BJ (cell line): ENCODE data around the gene LARP4. TPM values are rescaled to one million over a fixed set of nuclear protein-coding genes. Genes with fewer than 3 reads are reported as not detected.

Experiments
- CTCF ChIA-PET: fragments of 350-600 bp; formaldehyde crosslinking; extraction: SDS; loops from one replicate; lab custom pipeline; 2021; ENCODE audit warnings: antibody characterized with exemption, inconsistent platforms; lab: Yijun Ruan, JAX
- POLR2A ChIA-PET: fragments of 300-600 bp; sonication (Branson Sonifier 250); formaldehyde crosslinking; extraction: SDS; loops from one replicate; lab custom pipeline; 2021; ENCODE audit warnings: antibody characterized with exemption; lab: Charles Lee
- DNase-seq: peaks from one replicate; pipeline ENCODE4 v3.0.0-alpha.2; 2011; ENCODE audit warnings: low read depth
- H3K27me3 ChIP-seq: 2 replicates; pipeline ENCODE4 v1.6.0; 2011; ENCODE audit warnings: low read length; ENCODE audit not compliant: control insufficient read depth, insufficient read depth
- H3K36me3 ChIP-seq: 2 replicates; pipeline ENCODE4 v1.5.1; 2011; ENCODE audit warnings: low read length; ENCODE audit not compliant: control insufficient read depth, insufficient read depth
- H3K4me3 ChIP-seq: 2 replicates; pipeline ENCODE4 v1.5.1; 2011; ENCODE audit warnings: low read depth, mild to moderate bottlenecking, control low read depth, low read length
- polyA plus RNA-seq: library from polyadenylated mRNA; depleted of rRNA; stranded (reverse); fragments of >200 nt; gene quantifications from 2 replicates; pipeline ENCODE4 v1.2.3, GENCODE V29; 2011
- TF ChIP-seq, protein P1 (sequence below): IDR thresholded peaks from 2 replicates; pipeline ENCODE4 v1.5.1; 2011; ENCODE audit warnings: low read depth, mild to moderate bottlenecking, control low read depth, inconsistent platforms, low read length, moderate library complexity; ENCODE audit not compliant: insufficient read depth

The LARP4 gene
- polyA plus RNA-seq, 1 experiment = 10.1 TPM

- DNase-seq = no peak
- ChIA-PET POLR2A (no interaction called here), CTCF (interaction anchor here (1.1 to 8.3 kb wide), 6 partner anchors 26 to 135 kb away, joined by 3 to 131 read pairs (median 6); no protein-coding TSS in a partner anchor)
- Histone ChIP-seq H3K4me3 (no peak overlapping the region), H3K27me3 (no peaks in the 10 kb centered on the region), H3K36me3 (no peaks in the 10 kb centered on the region)
- TF ChIP-seq, protein P1, sequence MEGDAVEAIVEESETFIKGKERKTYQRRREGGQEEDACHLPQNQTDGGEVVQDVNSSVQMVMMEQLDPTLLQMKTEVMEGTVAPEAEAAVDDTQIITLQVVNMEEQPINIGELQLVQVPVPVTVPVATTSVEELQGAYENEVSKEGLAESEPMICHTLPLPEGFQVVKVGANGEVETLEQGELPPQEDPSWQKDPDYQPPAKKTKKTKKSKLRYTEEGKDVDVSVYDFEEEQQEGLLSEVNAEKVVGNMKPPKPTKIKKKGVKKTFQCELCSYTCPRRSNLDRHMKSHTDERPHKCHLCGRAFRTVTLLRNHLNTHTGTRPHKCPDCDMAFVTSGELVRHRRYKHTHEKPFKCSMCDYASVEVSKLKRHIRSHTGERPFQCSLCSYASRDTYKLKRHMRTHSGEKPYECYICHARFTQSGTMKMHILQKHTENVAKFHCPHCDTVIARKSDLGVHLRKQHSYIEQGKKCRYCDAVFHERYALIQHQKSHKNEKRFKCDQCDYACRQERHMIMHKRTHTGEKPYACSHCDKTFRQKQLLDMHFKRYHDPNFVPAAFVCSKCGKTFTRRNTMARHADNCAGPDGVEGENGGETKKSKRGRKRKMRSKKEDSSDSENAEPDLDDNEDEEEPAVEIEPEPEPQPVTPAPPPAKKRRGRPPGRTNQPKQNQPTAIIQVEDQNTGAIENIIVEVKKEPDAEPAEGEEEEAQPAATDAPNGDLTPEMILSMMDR = no peak
Observed at GRCh38 chr12:50507474-50507838, 106.8 kb downstream of the LARP4 start.

GRCh38 chr12:50507930-50508329 is 107.2 kb downstream of the LARP4 start:
- no peak for DNase-seq
- POLR2A ChIA-PET = no interaction called here
- H3K27me3 ChIP-seq = no peaks in the 10 kb centered on the region
- H3K4me3 ChIP-seq = no peak overlapping the region
- H3K36me3 ChIP-seq = no peaks in the 10 kb centered on the region
- TF ChIP-seq, protein P1 = no peak
- CTCF ChIA-PET = interaction anchor here (1.1 to 8.3 kb wide), 6 partner anchors 27 to 135 kb away, joined by 3 to 131 read pairs (median 6); no protein-coding TSS in a partner anchor

DNA sequence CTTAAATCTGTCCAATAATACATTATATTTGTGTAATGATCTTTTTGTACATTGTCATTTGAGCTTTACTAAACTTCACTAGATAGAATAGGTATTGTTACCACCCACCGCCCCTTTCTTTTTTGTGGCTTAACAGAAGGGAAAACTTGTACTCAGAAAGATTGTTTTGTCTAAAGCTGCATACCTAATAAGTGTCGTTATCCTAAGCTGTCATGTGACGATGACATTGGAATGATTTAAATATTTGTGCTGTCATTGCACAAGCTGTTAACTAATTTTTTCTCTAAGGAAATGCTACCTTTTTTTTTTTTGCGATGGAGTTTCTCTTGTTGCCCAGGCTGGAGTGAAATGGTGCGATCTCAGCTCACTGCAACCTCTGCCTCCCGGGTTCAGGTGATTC is 107.7 kb downstream of the LARP4 start:
- H3K27me3 ChIP-seq = no peaks in the 10 kb centered on the region
- DNase-seq = no peak
- POLR2A ChIA-PET = no interaction called here
- no peak overlapping the region for H3K4me3 ChIP-seq
- CTCF ChIA-PET = interaction anchor here (2.0 to 8.3 kb wide), 2 partner anchors 112 to 134 kb away, joined by 6 to 131 read pairs; no protein-coding TSS in a partner anchor
- H3K36me3 ChIP-seq = no peaks in the 10 kb centered on the region
- TF ChIP-seq, protein P1 = no peak

- POLR2A ChIA-PET = interaction anchor here (0.5 kb wide), 1 partner anchor 31 kb away, joined by 4 read pairs; no protein-coding TSS in a partner anchor
- TF ChIP-seq, protein P1 = no peak
Observed at GRCh38 chr12:50508970-50509663, 108.4 kb downstream of the LARP4 start.

DNA sequence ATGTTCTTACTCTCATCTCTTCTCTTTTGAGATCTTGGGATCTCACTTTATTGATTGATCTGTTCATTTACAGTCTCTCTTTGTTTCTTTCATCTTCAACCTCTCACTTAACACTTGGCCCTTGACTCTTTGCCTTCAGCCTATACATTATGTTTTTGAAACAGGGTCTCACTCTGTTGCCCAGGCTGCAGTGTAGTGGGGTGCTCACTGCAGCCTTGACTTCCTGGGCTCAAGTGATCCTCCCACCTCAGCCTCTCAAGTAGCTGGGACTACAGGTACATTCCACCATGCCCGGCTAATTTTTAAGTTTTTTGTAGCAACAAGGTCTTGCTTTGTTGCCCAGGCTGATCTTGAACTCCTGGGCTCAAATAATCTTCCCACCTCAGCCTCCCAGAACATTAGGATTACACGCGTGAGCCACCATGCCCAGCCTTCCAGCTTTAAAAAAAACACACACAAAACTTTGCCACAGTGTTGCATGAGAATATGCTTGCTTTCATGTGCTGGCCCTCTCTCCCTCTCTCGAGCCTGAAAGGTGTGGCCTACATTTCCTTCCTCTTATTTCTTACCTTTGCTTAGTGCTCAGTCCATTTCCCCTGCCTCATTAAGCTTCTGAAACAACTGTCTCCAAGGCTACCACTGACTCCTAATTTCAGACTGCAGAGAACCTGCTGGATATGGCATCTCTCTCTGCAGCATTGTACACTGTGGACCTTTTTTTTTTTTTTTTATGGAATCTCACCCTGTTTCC is 114.0 kb downstream of the LARP4 start:
- TF ChIP-seq, protein P1 = no peak
- POLR2A ChIA-PET = no interaction called here
- CTCF ChIA-PET = interaction anchor here (0.5 to 2.5 kb wide), 3 partner anchors 10 to 181 kb away, joined by 3 to 11 read pairs (median 5); partner anchors contain the start of gene DIP2B

More at GRCh38 chr12:50508970-50509663, 108.4 kb downstream of the LARP4 start:
- CTCF ChIA-PET = interaction anchor here (0.5 to 8.3 kb wide), 5 partner anchors 15 to 134 kb away, joined by 3 to 131 read pairs (median 5); no protein-coding TSS in a partner anchor
- no peak overlapping the region for H3K4me3 ChIP-seq
- DNase-seq = no peak
- no peaks in the 10 kb centered on the region for H3K27me3 ChIP-seq
- H3K36me3 ChIP-seq = no peaks in the 10 kb centered on the region

More for the DNA sequence above, 114.0 kb downstream of the LARP4 start:
- DNase-seq = no peak
- H3K27me3 ChIP-seq = no peaks in the 10 kb centered on the region
- no peaks in the 10 kb centered on the region for H3K36me3 ChIP-seq
- H3K4me3 ChIP-seq = no peak overlapping the region
